B cell (primary cell): Measurements from ENCODE around the gene ENOX1. TPM values are rescaled to one million over a fixed set of nuclear protein-coding genes. Genes with fewer than 3 reads are reported as not detected.

Source experiments
- ATAC-seq: fragments of 200-7000 bp; cut with Tn5 transposase; one replicate; pipeline ENCODE4 v1.10.0; 2021; ENCODE audit warnings: low read depth, mild to moderate bottlenecking, moderate number of reproducible peaks, moderate library complexity
- CTCF ChIA-PET: fragments of 350-600 bp; sonication (Branson Sonifier 250); formaldehyde crosslinking; loops from one replicate; lab custom pipeline; 2021; ENCODE audit warnings: antibody characterized with exemption, inconsistent platforms; lab: Charles Lee
- POLR2A ChIA-PET: fragments of 350-600 bp; sonication (Branson Sonifier 250); formaldehyde crosslinking; loops from one replicate; lab custom pipeline; 2021; ENCODE audit warnings: antibody characterized with exemption; lab: Charles Lee
- DNase-seq: peaks from one replicate; pipeline ENCODE4 v3.0.0; 2013
- H2AFZ ChIP-seq: 2 replicates; pipeline ENCODE4 v1.6.1; 2012; ENCODE audit warnings: mild to moderate bottlenecking, low read depth, low read length; ENCODE audit not compliant: insufficient read depth, poor library complexity, severe bottlenecking
- H3K27ac ChIP-seq, 2 donors: 1 replicate in 1 of 2; 2 replicates in 1 of 2; pipeline ENCODE4 v1.5.1; 2012 to 2013; ENCODE audit warnings: low read length in 2 of 2, mild to moderate bottlenecking in 2 of 2, moderate library complexity in 1 of 2
- H3K27me3 ChIP-seq, 4 experiments: fragments of 200-600 bp in 1 of 4; sonication (generic) in 1 of 4; replicated peaks in 1 of 4; 1 replicate in 2 of 4; 2 replicates in 2 of 4; pipeline versions ENCODE4 v1.6.1 to v1.7.0; 2013 to 2016; ENCODE audit warnings: low read length in 3 of 4, mild to moderate bottlenecking in 2 of 4, mixed read lengths in 1 of 4, moderate library complexity in 1 of 4; ENCODE audit not compliant: insufficient read depth in 4 of 4, control insufficient read depth in 3 of 4; ENCODE audit errors: control extremely low read depth in 1 of 4
- H3K36me3 ChIP-seq, 2 experiments: replicated peaks in 1 of 2; 1 replicate in 1 of 2; 2 replicates in 1 of 2; pipeline versions ENCODE4 v1.6.1 to v1.7.1; 2013; ENCODE audit warnings: low read length in 1 of 2; ENCODE audit not compliant: insufficient read depth in 2 of 2, control insufficient read depth in 1 of 2; ENCODE audit errors: control extremely low read depth in 1 of 2, extremely low read depth in 1 of 2
- H3K4me1 ChIP-seq, 2 donors: fragments of 200-600 bp in 1 of 2; sonication (generic) in 1 of 2; 1 replicate in 1 of 2; 2 replicates in 1 of 2; pipeline versions ENCODE4 v1.5.1 to v1.6.1; 2013 to 2017; ENCODE audit warnings: low read length in 2 of 2; ENCODE audit not compliant: control insufficient read depth in 2 of 2, insufficient read depth in 2 of 2
- H3K4me2 ChIP-seq: replicated peaks from 2 replicates; pipeline ENCODE3; 2012; ENCODE audit warnings: mild to moderate bottlenecking, low read depth, low read length; ENCODE audit not compliant: poor library complexity, severe bottlenecking
- H3K4me3 ChIP-seq, 5 experiments: fragments of 200-600 bp in 1 of 5; sonication (generic) in 1 of 5; 1 replicate in 3 of 5; 2 replicates in 2 of 5; pipeline versions ENCODE4 v1.5.1 to v1.7.0; 2011 to 2016; ENCODE audit warnings: low read length in 4 of 5, mild to moderate bottlenecking in 4 of 5, low read depth in 2 of 5, control low read depth in 1 of 5, moderate library complexity in 1 of 5; ENCODE audit not compliant: insufficient read depth in 1 of 5; ENCODE audit errors: control extremely low read depth in 1 of 5, extremely low read depth in 1 of 5
- H3K79me2 ChIP-seq: fragments of 200-600 bp; sonication (generic); one replicate; pipeline ENCODE4 v1.6.0; 2016; ENCODE audit warnings: low read length; ENCODE audit not compliant: control insufficient read depth, insufficient read depth
- H3K9ac ChIP-seq: fragments of 200-600 bp; sonication (generic); 2 replicates; pipeline ENCODE4 v1.6.1; 2017; ENCODE audit warnings: mild to moderate bottlenecking, low read length, moderate library complexity
- H3K9me3 ChIP-seq, 3 donors: one replicate each; pipeline versions ENCODE4 v1.6.1 to v1.7.1; 2013; ENCODE audit warnings: low read length in 2 of 3; ENCODE audit not compliant: control insufficient read depth in 2 of 3, insufficient read depth in 1 of 3; ENCODE audit errors: control extremely low read depth in 1 of 3
- H4K20me1 ChIP-seq: 2 replicates; pipeline ENCODE4 v1.6.0; 2012; ENCODE audit warnings: mild to moderate bottlenecking, low read length; ENCODE audit not compliant: insufficient read depth, control insufficient read depth, poor library complexity, severe bottlenecking
- H3K27ac Mint-ChIP-seq: one replicate; pipeline ENCODE4 v1.8.0; 2021; ENCODE audit warnings: mixed read lengths
- H3K27me3 Mint-ChIP-seq: one replicate; pipeline ENCODE4 v1.8.0; 2021; ENCODE audit warnings: mixed read lengths
- H3K4me1 Mint-ChIP-seq: one replicate; pipeline ENCODE4 v1.8.0; 2021; ENCODE audit warnings: mixed read lengths
- H3K4me3 Mint-ChIP-seq: one replicate; pipeline ENCODE4 v1.8.0; 2021; ENCODE audit warnings: mixed read lengths
- H3K9me3 Mint-ChIP-seq: one replicate; pipeline ENCODE4 v1.8.0; 2022; ENCODE audit warnings: mixed read lengths; ENCODE audit not compliant: insufficient read depth
- CTCF ChIP-seq: fragments of 200-600 bp; IDR thresholded peaks from one replicate; pipeline ENCODE4 v1.8.0; 2022; ENCODE audit warnings: antibody characterized with exemption, mild to moderate bottlenecking
- EZH2 ChIP-seq: IDR thresholded peaks from 2 replicates; pipeline ENCODE4 v1.6.1; 2012; ENCODE audit warnings: borderline replicate concordance, low read depth, mild to moderate bottlenecking, moderate library complexity, low read length; ENCODE audit not compliant: insufficient read depth, poor library complexity, severe bottlenecking
- WGBS: methylation state at CpG from one replicate; pipeline ENCODE4 v1.1.5; 2013; ENCODE audit warnings: missing lambda C conversion rate; ENCODE audit not compliant: insufficient coverage; 5-methylcytosine and 5-hydroxymethylcytosine counted together
- intact Hi-C: fragments of 100-400 bp; cut with micrococcal nuclease; formaldehyde crosslinking; loops from one replicate; pipeline ENCODE4 v1.10.0; 2022
- polyA plus RNA-seq: library from polyadenylated mRNA; depleted of rRNA; stranded (reverse); fragments of >200 nt; gene quantifications from 2 replicates; pipeline ENCODE4 v1.2.3, GENCODE V29; 2012
- total RNA-seq, 2 donors: library from RNA; stranded (reverse); fragments of 120-200 nt in 1 of 2; gene quantifications; 1 replicate in 1 of 2; 2 replicates in 1 of 2; pipeline versions ENCODE4 v1.2.3 to v1.2.4, GENCODE V29; 2013 to 2022

ENOX1 gene
- total and polyA plus RNA-seq, 2 donors (not counting 1 experiment from before 2014, with no cell fraction given): not detected

- H3K9me3 ChIP-seq: no peaks in the 10 kb centered on the region
- no peak overlapping the region for H3K4me3 ChIP-seq
- intact Hi-C loops: no loop called here
- H4K20me1 ChIP-seq: no peaks in the 10 kb centered on the region
- POLR2A ChIA-PET: no interaction called here
- no peak overlapping the region for H3K9ac ChIP-seq
- H3K79me2 ChIP-seq: no peaks in the 10 kb centered on the region
- H3K4me1 ChIP-seq: no peaks in the 10 kb centered on the region
- TF ChIP-seq CTCF (no peak), EZH2 (no peak)
- no peaks in the 10 kb centered on the region for H3K36me3 ChIP-seq
- CTCF ChIA-PET: no interaction called here
- no peaks in the 10 kb centered on the region for H3K9me3 Mint-ChIP-seq
- ATAC-seq (no peak), DNase-seq (no peak)
- H3K4me1 Mint-ChIP-seq: no peaks in the 10 kb centered on the region
- WGBS: no CpG with 5 or more reads among the region's 4 CpGs
- no peak overlapping the region for H2AFZ ChIP-seq
- no peak overlapping the region for H3K27ac ChIP-seq
- H3K4me3 Mint-ChIP-seq: no peak overlapping the region
- no peak overlapping the region for H3K27ac Mint-ChIP-seq
- peaks cover 4% of the 10 kb centered on the region for H3K27me3 Mint-ChIP-seq
- no peak overlapping the region for H3K4me2 ChIP-seq
- H3K27me3 ChIP-seq: no peaks in the 10 kb centered on the region
Observed at GRCh38 chr13:43574605-43575004, 212.2 kb downstream of the ENOX1 start.

- no peak overlapping the region for H3K4me3 ChIP-seq
- TF ChIP-seq EZH2 (no peak), CTCF (no peak)
- CTCF ChIA-PET: no interaction called here
- no peaks in the 10 kb centered on the region for H3K4me1 Mint-ChIP-seq
- POLR2A ChIA-PET: no interaction called here
- H3K9me3 ChIP-seq: no peaks in the 10 kb centered on the region
- DNase-seq: no peak
- WGBS: 81% methylated on average over 4 of the region's 6 CpGs
- H3K36me3 ChIP-seq: no peaks in the 10 kb centered on the region
- no peak overlapping the region for H3K4me3 Mint-ChIP-seq
- H3K9me3 Mint-ChIP-seq: no peaks in the 10 kb centered on the region
- no peak overlapping the region for H3K4me2 ChIP-seq
- no peak overlapping the region for H3K27ac Mint-ChIP-seq
- peaks cover 5% of the 10 kb centered on the region for H3K27me3 Mint-ChIP-seq
- H2AFZ ChIP-seq: no peak overlapping the region
- H3K4me1 ChIP-seq: no peaks in the 10 kb centered on the region
- intact Hi-C loops: no loop called here
- H4K20me1 ChIP-seq: no peaks in the 10 kb centered on the region
- H3K27me3 ChIP-seq: no peaks in the 10 kb centered on the region
- no peak overlapping the region for H3K9ac ChIP-seq
- H3K27ac ChIP-seq: no peak overlapping the region
- no peaks in the 10 kb centered on the region for H3K79me2 ChIP-seq
- ATAC-seq: no peak
Observed at GRCh38 chr13:43573802-43574514, 212.8 kb downstream of the ENOX1 start.
